Measurements from ENCODE around the gene KRTAP26-1.

DNA sequence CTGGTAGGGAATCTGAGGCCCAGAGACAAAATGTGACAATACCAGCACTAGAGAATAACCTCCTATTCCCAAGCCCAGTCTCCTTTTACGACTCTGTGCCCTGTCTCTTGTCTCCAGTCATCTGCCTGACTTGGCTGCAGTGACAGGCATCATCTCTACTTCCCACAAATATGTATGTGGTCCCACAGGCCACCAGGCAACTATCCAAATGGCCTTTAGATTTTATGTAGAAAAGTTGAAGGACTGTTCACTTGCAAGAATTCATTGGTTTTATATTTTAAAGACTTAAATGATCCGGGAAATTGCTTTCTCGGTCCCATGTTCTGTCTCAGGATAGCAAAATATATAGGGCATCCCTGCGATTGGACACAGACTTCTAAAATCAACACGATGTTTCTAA is 49.0 kb downstream of the KRTAP26-1 start:
- TF ChIP-seq, protein P1, sequence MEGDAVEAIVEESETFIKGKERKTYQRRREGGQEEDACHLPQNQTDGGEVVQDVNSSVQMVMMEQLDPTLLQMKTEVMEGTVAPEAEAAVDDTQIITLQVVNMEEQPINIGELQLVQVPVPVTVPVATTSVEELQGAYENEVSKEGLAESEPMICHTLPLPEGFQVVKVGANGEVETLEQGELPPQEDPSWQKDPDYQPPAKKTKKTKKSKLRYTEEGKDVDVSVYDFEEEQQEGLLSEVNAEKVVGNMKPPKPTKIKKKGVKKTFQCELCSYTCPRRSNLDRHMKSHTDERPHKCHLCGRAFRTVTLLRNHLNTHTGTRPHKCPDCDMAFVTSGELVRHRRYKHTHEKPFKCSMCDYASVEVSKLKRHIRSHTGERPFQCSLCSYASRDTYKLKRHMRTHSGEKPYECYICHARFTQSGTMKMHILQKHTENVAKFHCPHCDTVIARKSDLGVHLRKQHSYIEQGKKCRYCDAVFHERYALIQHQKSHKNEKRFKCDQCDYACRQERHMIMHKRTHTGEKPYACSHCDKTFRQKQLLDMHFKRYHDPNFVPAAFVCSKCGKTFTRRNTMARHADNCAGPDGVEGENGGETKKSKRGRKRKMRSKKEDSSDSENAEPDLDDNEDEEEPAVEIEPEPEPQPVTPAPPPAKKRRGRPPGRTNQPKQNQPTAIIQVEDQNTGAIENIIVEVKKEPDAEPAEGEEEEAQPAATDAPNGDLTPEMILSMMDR (IDR thresholded peaks at IDR 0.05; ENCODE audit: insufficient read depth, low read length, poor library complexity, severe bottlenecking): no peak
- no peak for TF ChIP-seq EZH2phosphoT487 (conservative IDR thresholded peaks at IDR 0.05; ENCODE audit: low read length)
